IMR-90 (cell line): ENCODE measurements around the gene TIAM1.

Experiments
- BHLHE40 ChIP-seq: fragments of 150-350 bp; IDR thresholded peaks from 2 replicates; pipeline ENCODE4 v1.6.1; 2016; ENCODE audit warnings: mild to moderate bottlenecking, low read depth, low read length
- CHD1 ChIP-seq: IDR thresholded peaks from 2 replicates; pipeline ENCODE4 v1.6.1; 2012; ENCODE audit warnings: low read depth, low read length, improper control_type of control experiment
- CTCF ChIP-seq: conservative IDR thresholded peaks from 2 replicates; pipeline ENCODE4 v1.5.1; 2012; ENCODE audit warnings: mild to moderate bottlenecking, low read depth, low read length, improper control_type of control experiment
- RCOR1 ChIP-seq: IDR thresholded peaks from 2 replicates; pipeline ENCODE4 v1.6.1; 2012; ENCODE audit warnings: mild to moderate bottlenecking, low read length, improper control_type of control experiment; ENCODE audit not compliant: insufficient replicate concordance

- no peak for TF ChIP-seq CTCF
- no peak for TF ChIP-seq BHLHE40
- no peak for TF ChIP-seq CHD1
- TF ChIP-seq RCOR1, result no peak
Observed at GRCh38 chr21:31286621-31287020, 57.4 kb downstream of the TIAM1 start.
